IPS-18a (cell line): Measurements from ENCODE around the gene IL1RL1.

Experiments used
- H3K27ac ChIP-seq: one replicate; pipeline ENCODE4 v1.5.1; 2013; ENCODE audit warnings: low read length
- H3K27me3 ChIP-seq: one replicate; pipeline ENCODE4 v1.6.1; 2013; ENCODE audit warnings: mild to moderate bottlenecking, low read length; ENCODE audit not compliant: control insufficient read depth, insufficient read depth
- H3K36me3 ChIP-seq: one replicate; pipeline ENCODE4 v1.6.1; 2013; ENCODE audit warnings: low read depth, low read length; ENCODE audit not compliant: control insufficient read depth
- H3K4me1 ChIP-seq: one replicate; pipeline ENCODE4 v1.6.1; 2013; ENCODE audit warnings: low read depth, low read length; ENCODE audit not compliant: control insufficient read depth
- H3K4me3 ChIP-seq: one replicate; pipeline ENCODE4 v1.5.1; 2013; ENCODE audit warnings: low read length
- H3K9ac ChIP-seq: one replicate; pipeline ENCODE4 v1.6.1; 2013; ENCODE audit warnings: mild to moderate bottlenecking, low read length, moderate library complexity
- H3K9me3 ChIP-seq: one replicate; pipeline ENCODE4 v1.6.1; 2013; ENCODE audit warnings: low read depth, low read length; ENCODE audit not compliant: control insufficient read depth

Gene IL1RL1

DNA sequence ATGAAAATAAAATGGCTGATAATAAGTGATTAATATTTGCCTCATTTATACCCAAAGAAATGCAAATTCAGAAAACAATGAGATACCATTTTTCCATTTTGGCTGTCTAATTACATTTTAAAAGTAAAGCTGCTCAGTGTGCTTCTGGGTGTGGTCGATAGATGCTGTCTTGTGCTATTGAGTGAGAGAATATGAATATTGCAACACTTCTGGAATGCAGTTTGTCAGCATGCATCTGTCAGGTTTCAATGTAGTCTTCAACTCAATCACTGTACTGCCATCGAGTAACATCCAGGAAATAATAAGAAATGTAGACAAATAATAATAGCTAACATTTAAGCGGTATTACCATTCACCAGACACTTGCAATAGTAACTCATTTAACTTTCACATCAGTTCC lies 48.2 kb downstream of the IL1RL1 start:
- Histone ChIP-seq H3K36me3 (no peaks in the 10 kb centered on the region), H3K4me1 (peaks cover 8% of the 10 kb centered on the region), H3K4me3 (no peak overlapping the region), H3K27me3 (peaks cover 13% of the 10 kb centered on the region), H3K9ac (no peak overlapping the region), H3K9me3 (no peaks in the 10 kb centered on the region), H3K27ac (no peak overlapping the region)

DNA sequence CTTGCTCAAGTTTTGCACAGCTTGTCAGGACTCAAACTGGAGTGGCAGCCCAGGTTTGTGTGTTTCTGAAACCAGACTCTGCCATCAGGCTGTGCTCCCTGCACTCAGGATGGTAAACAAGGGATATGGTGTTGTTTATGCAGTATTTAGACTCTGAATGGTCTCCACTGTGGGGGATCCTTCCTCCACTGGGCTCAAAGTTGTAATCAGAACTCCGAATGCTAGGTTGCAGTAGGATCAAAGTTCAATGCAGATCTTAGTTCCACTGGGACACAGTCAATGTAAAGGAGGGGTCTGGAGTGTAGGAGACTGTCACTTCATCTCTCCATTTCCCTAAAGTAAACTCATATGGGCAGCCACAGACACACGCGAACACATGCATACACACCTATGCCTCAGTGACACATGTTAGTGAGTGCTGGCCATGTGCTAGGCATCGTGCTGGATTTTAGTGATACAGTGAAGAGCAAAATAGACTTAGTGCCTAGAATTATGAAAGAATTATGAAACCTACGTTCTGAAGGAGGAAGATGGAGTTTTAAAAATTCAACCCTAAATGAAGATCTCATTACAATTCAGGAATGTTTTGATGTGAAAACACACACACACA lies 50.4 kb downstream of the IL1RL1 start:
- Histone ChIP-seq H3K27ac (no peak overlapping the region), H3K9me3 (peaks cover 16% of the 10 kb centered on the region), H3K36me3 (no peaks in the 10 kb centered on the region), H3K4me1 (peaks cover 8% of the 10 kb centered on the region), H3K9ac (no peak overlapping the region), H3K27me3 (peaks cover 3% of the 10 kb centered on the region), H3K4me3 (no peak overlapping the region)

DNA sequence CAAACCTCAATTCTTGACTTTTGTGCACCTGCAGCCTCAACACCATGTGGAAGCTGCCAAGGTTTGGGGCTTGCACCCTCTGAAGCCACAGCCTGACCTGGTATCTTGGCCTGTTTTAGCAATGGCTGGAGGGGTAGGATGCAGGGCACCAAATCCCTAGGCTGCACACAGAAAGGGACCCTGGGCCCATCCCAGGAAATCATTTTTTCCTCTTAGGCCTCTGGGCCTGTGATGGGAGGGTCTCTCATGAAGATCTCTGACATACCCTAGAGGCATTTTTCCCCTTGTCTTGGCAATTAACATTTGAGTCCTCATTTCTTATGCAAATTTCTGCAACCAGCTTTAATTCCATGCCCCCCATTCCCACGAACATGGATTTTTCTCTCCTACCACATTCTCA lies 54.4 kb downstream of the IL1RL1 start:
- no peak overlapping the region for H3K9ac ChIP-seq
- no peak overlapping the region for H3K4me3 ChIP-seq
- H3K27me3 ChIP-seq, result no peaks in the 10 kb centered on the region
- H3K36me3 ChIP-seq, result no peaks in the 10 kb centered on the region
- H3K27ac ChIP-seq, result no peak overlapping the region
- H3K4me1 ChIP-seq, result peaks cover 8% of the 10 kb centered on the region
- H3K9me3 ChIP-seq, result peaks cover 16% of the 10 kb centered on the region

DNA sequence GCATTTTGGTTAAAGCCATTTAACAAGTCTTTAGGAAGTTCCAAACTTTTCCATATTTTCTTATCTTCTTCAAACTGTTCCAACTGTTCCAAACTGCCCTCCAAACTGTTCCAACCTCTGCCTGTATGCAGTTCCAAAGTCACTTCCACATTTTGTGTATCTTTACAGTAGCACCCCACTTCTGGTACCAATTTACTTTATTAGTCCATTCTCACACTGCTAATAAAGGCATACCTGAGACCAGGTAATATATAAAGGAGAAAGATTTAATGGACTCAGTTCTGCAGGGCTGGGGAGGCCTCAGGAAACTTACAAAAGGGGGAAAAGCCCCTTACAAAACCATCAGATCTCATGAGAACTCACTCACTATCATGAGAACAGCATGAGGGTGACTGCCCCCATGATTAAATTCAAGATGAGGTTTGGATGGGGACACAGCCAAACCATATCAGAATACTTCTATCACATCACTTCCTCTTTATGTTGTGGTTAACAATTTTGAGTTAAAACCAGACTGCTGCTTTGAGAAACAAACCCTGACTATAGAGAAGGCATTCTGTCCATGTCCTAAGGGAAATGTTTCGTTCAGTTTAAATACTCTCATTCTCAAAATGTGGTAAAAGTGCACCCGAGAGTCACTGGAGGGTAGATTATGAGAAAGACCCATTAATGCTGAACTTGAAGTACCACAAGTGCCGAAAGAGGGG lies 55.2 kb downstream of the IL1RL1 start:
- no peaks in the 10 kb centered on the region for H3K27me3 ChIP-seq
- H3K27ac ChIP-seq, result no peak overlapping the region
- peaks cover 6% of the 10 kb centered on the region for H3K4me1 ChIP-seq
- no peak overlapping the region for H3K9ac ChIP-seq
- peaks cover 16% of the 10 kb centered on the region for H3K9me3 ChIP-seq
- H3K4me3 ChIP-seq, result no peak overlapping the region
- no peaks in the 10 kb centered on the region for H3K36me3 ChIP-seq

DNA sequence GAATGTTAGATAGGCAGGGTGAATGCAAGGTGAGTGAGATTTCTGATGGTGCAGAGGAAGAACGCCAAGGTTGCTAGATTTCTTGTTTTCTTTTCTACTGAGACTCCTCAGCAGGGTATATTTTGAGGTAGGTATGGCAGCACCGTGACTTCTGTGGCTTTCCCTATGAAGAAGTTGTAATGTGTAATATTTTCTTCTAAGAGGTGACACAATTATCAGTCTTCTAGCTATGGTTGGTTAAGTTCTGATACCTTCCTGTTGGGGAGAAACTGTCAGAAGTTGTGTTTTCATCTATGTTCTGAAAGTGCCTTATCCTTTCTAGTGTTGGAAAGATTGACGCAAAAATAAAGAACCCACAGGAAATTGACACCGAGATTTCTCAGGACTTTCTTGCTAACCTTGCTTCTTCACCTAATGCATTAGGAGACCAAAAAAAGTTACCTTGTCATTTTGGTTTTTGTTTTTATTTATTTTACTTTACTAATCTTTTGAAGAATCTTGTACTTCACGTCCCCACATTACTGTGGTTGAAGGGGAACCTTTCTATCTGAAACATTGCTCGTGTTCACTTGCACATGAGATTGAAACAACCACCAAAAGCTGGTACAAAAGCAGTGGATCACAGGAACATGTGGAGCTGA lies 56.1 kb downstream of the IL1RL1 start:
- peaks cover 16% of the 10 kb centered on the region for H3K9me3 ChIP-seq
- H3K4me3 ChIP-seq, result no peak overlapping the region
- no peaks in the 10 kb centered on the region for H3K27me3 ChIP-seq
- H3K4me1 ChIP-seq, result no peaks in the 10 kb centered on the region
- H3K27ac ChIP-seq, result no peak overlapping the region
- H3K36me3 ChIP-seq, result no peaks in the 10 kb centered on the region
- no peak overlapping the region for H3K9ac ChIP-seq

DNA sequence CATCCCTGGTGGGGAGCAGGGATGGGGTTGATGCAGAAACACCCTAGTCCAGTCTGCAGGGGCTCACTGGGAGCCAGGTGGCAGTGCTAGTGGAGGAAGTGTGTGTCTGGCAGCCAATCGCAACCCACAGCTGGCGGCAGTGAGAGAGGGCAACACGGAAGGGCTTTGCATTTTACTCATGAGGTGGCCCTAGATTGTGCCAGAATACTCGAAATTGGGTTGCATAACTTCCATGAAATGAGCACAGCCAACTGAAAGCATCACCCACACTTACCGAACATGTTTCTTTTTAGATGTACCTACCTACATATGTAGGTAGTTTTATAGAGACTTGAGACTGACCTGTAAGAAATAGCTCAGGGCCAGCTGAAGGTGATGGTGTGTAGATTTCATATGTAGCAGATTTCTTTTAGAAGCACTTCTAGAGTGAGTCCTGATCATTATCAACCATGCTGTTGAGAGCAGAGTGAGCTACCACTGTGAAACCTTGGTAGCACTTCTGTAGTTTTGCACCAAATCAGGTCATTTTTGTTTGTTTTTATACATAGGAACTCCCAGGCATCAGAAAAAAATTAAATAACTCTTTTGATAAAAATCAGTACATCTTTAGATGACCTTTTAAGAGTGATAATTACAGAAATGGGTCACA lies 57.2 kb downstream of the IL1RL1 start:
- Histone ChIP-seq H3K36me3 (no peaks in the 10 kb centered on the region), H3K9me3 (peaks cover 16% of the 10 kb centered on the region), H3K4me1 (no peaks in the 10 kb centered on the region), H3K9ac (no peak overlapping the region), H3K27ac (no peak overlapping the region), H3K27me3 (no peaks in the 10 kb centered on the region), H3K4me3 (no peak overlapping the region)

DNA sequence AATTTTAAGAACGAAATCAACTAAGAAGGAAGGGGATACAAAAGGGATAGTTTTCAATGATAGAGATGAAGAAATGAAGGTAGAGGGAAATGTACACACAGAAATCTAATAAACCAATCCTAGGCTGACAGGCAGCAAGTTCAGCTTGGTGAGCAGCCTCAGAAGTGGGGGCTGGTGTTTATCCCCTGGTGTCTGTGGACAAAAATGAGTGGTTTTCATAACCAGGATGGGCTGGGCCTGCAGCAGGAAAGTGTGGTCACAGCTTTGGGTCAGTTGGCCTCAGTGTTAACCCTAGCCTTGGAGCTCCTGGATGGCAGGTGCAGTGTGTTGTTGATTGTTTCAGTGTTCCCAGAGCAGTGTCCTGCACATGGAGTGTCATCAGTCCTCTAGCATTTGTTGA lies 58.5 kb downstream of the IL1RL1 start:
- Histone ChIP-seq H3K4me3 (no peak overlapping the region), H3K9me3 (peaks cover 16% of the 10 kb centered on the region), H3K27ac (no peak overlapping the region), H3K4me1 (no peaks in the 10 kb centered on the region), H3K27me3 (no peaks in the 10 kb centered on the region), H3K36me3 (no peaks in the 10 kb centered on the region), H3K9ac (no peak overlapping the region)

DNA sequence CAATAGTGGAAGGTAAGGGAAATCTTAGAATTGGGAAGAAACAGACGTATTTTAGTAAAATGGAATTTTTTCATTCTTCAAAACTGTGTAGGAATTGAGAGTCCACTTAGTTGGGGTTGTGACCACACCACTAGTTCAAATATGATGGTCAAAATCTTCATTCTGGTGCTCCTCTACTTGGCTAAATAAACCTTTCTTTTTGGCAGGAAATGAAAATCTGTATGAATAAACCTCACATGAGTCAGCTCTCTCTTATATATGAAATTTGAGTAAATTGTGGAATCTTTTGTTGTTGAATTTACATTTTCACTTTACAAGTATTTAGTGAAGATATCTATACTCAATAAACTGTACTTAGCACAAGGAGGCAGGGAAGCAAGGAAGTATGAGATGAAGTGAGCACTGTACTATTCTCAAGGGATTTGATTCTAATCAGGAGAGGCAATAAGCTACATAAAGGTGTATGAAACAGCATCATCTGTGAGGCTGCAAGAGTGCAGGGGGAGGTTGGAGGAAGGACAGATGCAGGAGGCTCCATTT lies 64.8 kb downstream of the IL1RL1 start:
- Histone ChIP-seq H3K36me3 (no peaks in the 10 kb centered on the region), H3K4me3 (no peak overlapping the region), H3K27ac (no peak overlapping the region), H3K4me1 (no peaks in the 10 kb centered on the region), H3K9ac (no peak overlapping the region), H3K27me3 (no peaks in the 10 kb centered on the region), H3K9me3 (no peaks in the 10 kb centered on the region)

DNA sequence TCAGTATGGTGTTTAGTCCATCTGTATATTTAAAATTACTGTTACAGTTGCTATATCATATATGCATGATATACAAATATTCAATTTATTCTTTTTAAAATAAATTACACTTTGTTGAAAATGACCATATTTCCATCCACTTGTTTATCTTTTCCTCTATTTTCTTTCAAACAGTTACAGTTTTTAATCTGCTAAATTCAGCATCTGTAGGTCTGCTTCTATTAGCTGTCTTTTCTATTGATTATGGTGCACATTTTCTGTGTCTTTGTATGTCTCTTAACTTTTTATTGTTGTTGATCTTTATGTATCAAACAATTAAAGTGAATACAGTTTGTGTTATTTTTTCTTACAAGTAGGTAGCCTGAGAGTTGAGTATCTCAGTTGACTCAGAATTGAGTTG lies 72.4 kb downstream of the IL1RL1 start:
- Histone ChIP-seq H3K27me3 (no peaks in the 10 kb centered on the region), H3K4me1 (no peaks in the 10 kb centered on the region), H3K9me3 (peaks cover 18% of the 10 kb centered on the region), H3K9ac (no peak overlapping the region), H3K4me3 (no peak overlapping the region), H3K27ac (no peak overlapping the region), H3K36me3 (no peaks in the 10 kb centered on the region)

DNA sequence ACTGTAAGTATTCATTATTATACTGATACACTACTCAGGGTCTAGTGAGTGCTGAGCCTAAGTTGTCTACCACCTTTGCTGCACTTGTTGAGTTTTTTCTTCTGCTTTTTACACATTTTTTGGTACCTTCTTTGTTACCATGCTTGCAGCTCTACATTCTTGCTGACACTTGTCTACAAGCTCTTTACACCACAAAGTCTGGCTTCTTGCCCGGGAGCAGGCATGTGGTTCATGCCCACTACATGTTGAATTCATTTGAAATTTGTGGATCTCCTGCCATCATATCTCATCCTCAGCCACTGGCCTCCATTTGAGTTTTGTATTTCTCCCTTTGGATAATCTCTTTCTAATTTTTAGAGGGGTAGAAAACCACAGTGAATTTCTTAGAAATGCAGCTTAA lies 74.2 kb downstream of the IL1RL1 start:
- H3K36me3 ChIP-seq, result no peaks in the 10 kb centered on the region
- H3K27ac ChIP-seq, result no peak overlapping the region
- H3K4me1 ChIP-seq, result no peaks in the 10 kb centered on the region
- no peak overlapping the region for H3K9ac ChIP-seq
- no peaks in the 10 kb centered on the region for H3K27me3 ChIP-seq
- no peak overlapping the region for H3K4me3 ChIP-seq
- H3K9me3 ChIP-seq, result peaks cover 18% of the 10 kb centered on the region

DNA sequence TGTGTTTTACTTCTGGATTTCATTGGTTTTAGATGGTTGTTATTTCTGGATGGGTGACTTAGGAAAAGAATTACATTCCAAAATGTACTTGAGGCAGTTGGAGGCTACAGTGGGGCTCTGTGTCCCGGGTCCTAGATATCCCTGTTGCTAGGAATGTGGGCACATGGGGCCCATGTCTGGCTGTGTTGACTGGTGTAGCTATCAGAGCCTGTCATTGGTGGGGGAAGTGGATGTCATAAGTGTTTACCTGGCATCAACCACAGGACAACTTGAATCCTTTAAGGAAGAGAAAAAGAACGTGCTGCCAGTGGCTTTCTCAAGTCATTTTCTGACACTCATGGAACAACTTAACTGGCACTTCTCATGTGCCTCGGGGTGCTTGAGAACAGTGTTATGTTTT lies 74.6 kb downstream of the IL1RL1 start:
- Histone ChIP-seq H3K4me1 (no peaks in the 10 kb centered on the region), H3K36me3 (no peaks in the 10 kb centered on the region), H3K27ac (no peak overlapping the region), H3K9me3 (peaks cover 18% of the 10 kb centered on the region), H3K27me3 (no peaks in the 10 kb centered on the region), H3K4me3 (no peak overlapping the region), H3K9ac (no peak overlapping the region)
